HEK293 (cell line): Measurements from ENCODE around the gene LRIT3.

ENCODE experiments used
- CTCF ChIA-PET: fragments of 350-600 bp; formaldehyde crosslinking; extraction: SDS; loops from one replicate; lab custom pipeline; 2021; ENCODE audit warnings: antibody characterized with exemption; lab: Yijun Ruan, JAX
- POLR2A ChIA-PET: fragments of 300-600 bp; formaldehyde crosslinking; extraction: SDS; loops from one replicate; lab custom pipeline; 2020; ENCODE audit warnings: antibody characterized with exemption, inconsistent platforms; lab: Yijun Ruan, JAX
- H3K27ac ChIP-seq: fragments of 200-500 bp; sonication (Bioruptor generic); 2 replicates; pipeline ENCODE4 v1.5.1; 2014; ENCODE audit warnings: low read depth, low read length, control low read depth, inconsistent platforms; ENCODE audit errors: extremely low read depth
- H3K36me3 ChIP-seq, 2 experiments: fragments of 200-500 bp in 1 of 2; sonication (Bioruptor generic) in 1 of 2; 1 replicate in 1 of 2; 2 replicates in 1 of 2; pipeline ENCODE4 v1.5.1; 2014 to 2017; ENCODE audit warnings: inconsistent platforms in 2 of 2, low read length in 2 of 2; ENCODE audit not compliant: control insufficient read depth in 2 of 2, insufficient read depth in 1 of 2
- H3K4me1 ChIP-seq: fragments of 200-500 bp; sonication (Bioruptor generic); 2 replicates; pipeline ENCODE4 v1.5.1; 2014; ENCODE audit warnings: mild to moderate bottlenecking, low read length, inconsistent platforms; ENCODE audit not compliant: control insufficient read depth, insufficient read depth
- H3K4me3 ChIP-seq: 2 replicates; pipeline ENCODE4 v1.5.1; 2011; ENCODE audit warnings: low read depth, mild to moderate bottlenecking, control low read depth, low read length, moderate library complexity
- H3K9me3 ChIP-seq: fragments of 200-500 bp; sonication (Bioruptor generic); 2 replicates; pipeline ENCODE4 v1.5.1; 2014; ENCODE audit warnings: low read depth, low read length, inconsistent platforms; ENCODE audit not compliant: control insufficient read depth, insufficient read depth
- GLIS2 ChIP-seq: fragments of 450-650 bp; formaldehyde crosslinking; IDR thresholded peaks from 2 replicates; pipeline ENCODE4 v1.5.1; 2016; ENCODE audit warnings: missing biosample characterization, missing genetic modification characterization
- KLF7 ChIP-seq: fragments of 450-650 bp; formaldehyde crosslinking; IDR thresholded peaks from 2 replicates; pipeline ENCODE4 v1.5.1; 2016; ENCODE audit warnings: missing biosample characterization, missing genetic modification characterization, borderline replicate concordance
- PBX3 ChIP-seq: sonication (generic); formaldehyde crosslinking; IDR thresholded peaks from 2 replicates; pipeline ENCODE4 v1.8.1; 2022; ENCODE audit warnings: mild to moderate bottlenecking, moderate library complexity, missing genetic modification reagents
- PRDM4 ChIP-seq: fragments of 450-650 bp; formaldehyde crosslinking; IDR thresholded peaks from 2 replicates; pipeline ENCODE4 v1.5.1; 2017; ENCODE audit warnings: missing biosample characterization, missing genetic modification characterization
- REST ChIP-seq: fragments of 450-650 bp; formaldehyde crosslinking; IDR thresholded peaks from 2 replicates; pipeline ENCODE4 v1.5.1; 2016; ENCODE audit warnings: missing biosample characterization, missing genetic modification characterization
- ZNF138 ChIP-seq: fragments of 450-650 bp; formaldehyde crosslinking; IDR thresholded peaks from 2 replicates; pipeline ENCODE4 v1.5.1; 2016; ENCODE audit warnings: missing biosample characterization, missing genetic modification characterization, borderline replicate concordance
- ZNF140 ChIP-seq: fragments of 450-650 bp; formaldehyde crosslinking; IDR thresholded peaks from 2 replicates; pipeline ENCODE4 v1.5.1; 2016; ENCODE audit warnings: missing biosample characterization, missing genetic modification characterization
- ZNF302 ChIP-seq: fragments of 450-650 bp; formaldehyde crosslinking; IDR thresholded peaks from 2 replicates; pipeline ENCODE4 v1.5.1; 2016; ENCODE audit warnings: missing biosample characterization, missing genetic modification characterization, low read depth
- ZNF394 ChIP-seq: fragments of 450-650 bp; formaldehyde crosslinking; IDR thresholded peaks from 2 replicates; pipeline ENCODE4 v1.5.1; 2016; ENCODE audit warnings: missing biosample characterization, missing genetic modification characterization, mild to moderate bottlenecking, moderate library complexity, borderline replicate concordance
- ZNF488 ChIP-seq: fragments of 450-650 bp; formaldehyde crosslinking; IDR thresholded peaks from 2 replicates; pipeline ENCODE4 v1.5.1; 2016; ENCODE audit warnings: missing biosample characterization, missing genetic modification characterization
- ZNF555 ChIP-seq: fragments of 450-650 bp; formaldehyde crosslinking; conservative IDR thresholded peaks from 2 replicates; pipeline ENCODE4 v1.5.1; 2017; ENCODE audit warnings: missing biosample characterization, mild to moderate bottlenecking, missing genetic modification characterization, inconsistent platforms
- ZNF701 ChIP-seq: fragments of 450-650 bp; formaldehyde crosslinking; IDR thresholded peaks from 2 replicates; pipeline ENCODE4 v1.5.1; 2016; ENCODE audit warnings: missing biosample characterization, missing genetic modification characterization
- ZNF747 ChIP-seq: fragments of 450-650 bp; formaldehyde crosslinking; IDR thresholded peaks from 2 replicates; pipeline ENCODE4 v1.5.1; 2016; ENCODE audit warnings: missing biosample characterization, missing genetic modification characterization
- ZNF76 ChIP-seq: fragments of 450-650 bp; formaldehyde crosslinking; IDR thresholded peaks from 2 replicates; pipeline ENCODE4; 2016; ENCODE audit warnings: low read depth, missing biosample characterization, missing genetic modification characterization, borderline replicate concordance

The LRIT3 gene

GRCh38 chr4:109914322-109914721 is 66.4 kb downstream of the LRIT3 start:
- POLR2A ChIA-PET, result no interaction called here
- no peak overlapping the region for H3K27ac ChIP-seq
- no peaks in the 10 kb centered on the region for H3K9me3 ChIP-seq
- CTCF ChIA-PET, result interaction anchor here (0.6 kb wide), 1 partner anchor 826 kb away, joined by 5 read pairs; no protein-coding TSS in a partner anchor
- no peaks in the 10 kb centered on the region for H3K4me1 ChIP-seq
- H3K36me3 ChIP-seq, result no peaks in the 10 kb centered on the region
- TF ChIP-seq ZNF302 (tag by site-specific recombination), result no peak
- H3K4me3 ChIP-seq, result no peak overlapping the region

- no peak for TF ChIP-seq ZNF701
- TF ChIP-seq PRDM4 (tag by site-specific recombination), result no peak
- no peak for TF ChIP-seq ZNF555
- no peak for TF ChIP-seq KLF7
- TF ChIP-seq ZNF747 (tag by site-specific recombination), result no peak
- TF ChIP-seq ZNF138 (tag by site-specific recombination), result no peak
- TF ChIP-seq PBX3 (CRISPR knock-in tag), result no peak
- no peak for TF ChIP-seq ZNF76
- no peak for TF ChIP-seq GLIS2 (tag by site-specific recombination)
- TF ChIP-seq ZNF394, result no peak
- TF ChIP-seq ZNF140, result no peak
- Histone ChIP-seq H3K36me3 (no peaks in the 10 kb centered on the region), H3K9me3 (no peaks in the 10 kb centered on the region), H3K4me3 (no peak overlapping the region), H3K27ac (no peak overlapping the region), H3K4me1 (no peaks in the 10 kb centered on the region)
- ChIA-PET CTCF (interaction anchor here (0.6 kb wide), 1 partner anchor 1910 kb away, joined by 7 read pairs; no protein-coding TSS in a partner anchor), POLR2A (no interaction called here)
Measured at GRCh38 chr4:109915385-109916026, 67.6 kb downstream of the LRIT3 start.

- TF ChIP-seq ZNF488 (tag by site-specific recombination) (no peak), REST (tag by site-specific recombination) (0 out of 2 replicates have a peak, but pooled peaks have one; percentile 36)
- TF ChIP-seq, all 188 proteins: peak for 1
- H3K4me3 ChIP-seq, result no peak overlapping the region
- POLR2A ChIA-PET, result no interaction called here
Measured at GRCh38 chr4:109916027-109916409, 68.1 kb downstream of the LRIT3 start.

More at GRCh38 chr4:109916027-109916409, 68.1 kb downstream of the LRIT3 start:
- CTCF ChIA-PET, result no interaction called here
- Histone ChIP-seq H3K36me3 (no peaks in the 10 kb centered on the region), H3K4me1 (no peaks in the 10 kb centered on the region), H3K9me3 (no peaks in the 10 kb centered on the region), H3K27ac (no peak overlapping the region)
